Measurements from ENCODE around the gene CBLN4.

Gene CBLN4

DNA sequence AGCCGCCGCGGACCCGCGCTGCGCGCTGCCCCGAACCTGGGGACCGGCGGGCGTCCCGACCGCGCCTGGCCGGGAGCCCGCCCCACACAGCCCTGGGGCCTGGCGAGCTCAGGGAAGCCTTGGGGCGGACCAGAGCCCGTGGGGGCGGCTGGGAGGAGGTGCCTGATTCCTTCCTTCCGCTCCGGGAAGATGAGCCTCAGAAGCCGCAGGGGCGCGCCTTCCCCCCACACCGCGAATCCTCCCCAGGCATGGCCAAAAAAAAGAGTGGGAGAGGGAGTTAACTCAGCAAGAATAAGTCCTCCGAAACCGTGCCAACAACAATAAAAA lies at the start of gene CBLN4:
TSS of gene CBLN4 (minus strand) at position 131 of the 327 bp plus-strand sequence. CDS start 1,348 bp downstream, outside the sequence.
- DNase-seq (ENCODE audit: low spot score), result no peak

DNA sequence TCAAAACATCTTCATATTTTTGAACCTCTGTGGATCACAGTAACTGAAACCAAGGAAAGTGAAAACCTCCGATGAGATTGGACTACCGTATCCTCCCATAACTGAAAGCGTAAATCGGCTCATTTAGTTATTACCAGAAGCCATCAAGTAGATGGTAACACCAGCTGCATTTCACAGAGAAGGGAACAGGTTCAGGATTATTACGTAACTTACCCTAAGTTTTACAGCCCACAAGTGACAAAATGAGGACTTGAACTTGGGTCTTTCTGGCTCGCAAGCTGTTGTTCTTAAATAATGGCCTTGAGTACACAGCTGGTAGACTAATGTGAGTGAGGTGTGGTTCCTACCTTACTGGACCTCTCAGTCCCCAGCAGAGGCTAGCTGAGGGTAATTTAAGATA lies 37.9 kb upstream of the CBLN4 start:
- no peak for DNase-seq (ENCODE audit: low spot score)

DNA sequence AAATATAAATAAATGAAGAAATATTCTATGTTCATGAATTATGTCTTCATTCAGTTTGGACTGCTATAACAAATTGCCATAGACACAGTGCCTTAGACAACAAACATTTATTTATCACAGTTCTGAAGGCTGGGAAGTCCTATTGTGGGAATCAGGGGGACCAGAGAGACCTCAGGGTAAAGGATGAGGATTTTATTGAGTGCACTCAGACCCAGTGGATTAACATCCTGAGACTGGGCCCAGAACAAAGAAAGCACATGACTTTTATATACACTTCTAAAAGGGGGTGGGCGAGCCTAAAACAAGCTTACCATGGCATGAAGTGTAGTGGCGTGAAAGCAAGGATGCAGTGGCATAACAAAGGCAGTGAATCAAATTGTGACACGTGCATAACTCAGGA lies 26.9 kb upstream of the CBLN4 start:
- no peak for DNase-seq (ENCODE audit: low spot score)

DNA sequence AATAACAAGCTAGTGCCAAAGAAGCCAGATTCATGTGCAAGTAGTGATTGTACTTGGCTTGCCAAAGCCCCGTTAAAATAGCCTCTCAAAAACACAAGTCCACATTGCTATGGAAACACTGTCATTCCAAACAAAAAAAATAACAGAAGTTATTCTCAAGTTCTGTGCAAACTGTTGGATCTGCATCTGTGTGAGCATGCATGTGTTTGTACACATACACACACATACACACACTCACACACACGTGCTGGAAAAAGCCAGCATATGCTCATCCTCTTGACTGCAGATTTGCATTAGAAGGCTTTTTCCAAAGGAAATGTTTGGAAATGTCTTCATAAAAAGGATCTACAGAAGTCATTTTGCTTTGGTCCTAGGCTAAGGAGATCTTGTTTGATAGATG lies 13.4 kb upstream of the CBLN4 start:
- no peak for DNase-seq (ENCODE audit: low spot score)

DNA sequence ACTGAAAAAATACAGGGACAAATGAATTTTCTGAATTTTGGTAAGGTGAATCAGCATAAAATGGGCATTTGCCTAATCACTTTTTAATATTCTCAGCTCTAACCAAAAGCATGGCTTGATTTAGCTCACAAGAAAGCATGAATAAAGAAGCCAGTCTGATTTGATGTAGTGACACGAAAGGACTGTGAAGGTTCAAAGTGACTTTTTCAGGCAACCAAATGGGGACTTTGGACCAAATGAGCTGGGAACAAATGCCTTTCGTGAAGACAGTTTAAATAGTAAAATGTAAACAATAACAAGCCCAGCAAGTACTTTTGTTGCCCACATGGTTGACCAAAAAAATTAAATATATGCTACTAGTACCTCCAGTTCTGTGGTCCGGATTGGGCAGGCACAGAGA lies 12.9 kb upstream of the CBLN4 start:
- no peak for DNase-seq (ENCODE audit: low spot score)

DNA sequence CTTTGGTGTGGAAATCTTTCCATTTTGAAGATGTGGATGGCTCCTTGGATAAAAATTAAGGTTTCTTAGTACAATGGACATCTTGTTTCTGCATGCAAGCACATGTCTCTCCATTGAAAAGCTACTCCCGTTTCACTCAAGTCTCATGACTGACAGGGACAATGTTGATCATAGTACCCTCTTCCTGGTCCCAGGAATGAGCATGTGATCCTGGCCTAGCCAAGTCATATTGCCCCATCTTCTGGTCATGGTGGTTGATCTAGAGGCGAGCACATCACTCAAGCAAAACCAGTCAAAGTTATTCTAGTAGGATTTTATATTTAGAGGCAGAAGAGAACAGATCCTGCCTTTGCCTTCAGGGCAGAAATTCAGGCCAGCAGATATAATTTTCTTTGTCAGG lies 12.2 kb upstream of the CBLN4 start:
- no peak for DNase-seq (ENCODE audit: low spot score)

DNA sequence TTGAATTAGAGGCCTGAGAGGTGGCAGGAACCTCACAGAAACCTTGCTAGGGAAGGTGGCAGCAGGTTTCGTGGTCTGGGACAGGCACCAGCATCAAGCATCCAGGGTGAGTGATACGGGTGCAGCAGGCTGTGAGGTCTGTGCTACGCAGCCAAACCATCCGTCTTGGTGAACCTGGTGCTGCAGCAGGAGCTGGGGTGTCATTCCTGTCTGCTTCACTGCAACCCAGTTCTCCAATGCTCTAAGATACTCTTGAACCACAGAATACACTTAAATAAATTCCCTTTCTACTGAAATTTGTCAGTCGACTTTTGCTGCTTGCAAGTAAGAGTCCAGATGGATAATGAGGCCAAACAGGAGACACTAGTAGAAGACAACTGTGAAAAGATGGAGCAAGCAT lies 9.7 kb upstream of the CBLN4 start:
- no peak for DNase-seq (ENCODE audit: low spot score)

DNA sequence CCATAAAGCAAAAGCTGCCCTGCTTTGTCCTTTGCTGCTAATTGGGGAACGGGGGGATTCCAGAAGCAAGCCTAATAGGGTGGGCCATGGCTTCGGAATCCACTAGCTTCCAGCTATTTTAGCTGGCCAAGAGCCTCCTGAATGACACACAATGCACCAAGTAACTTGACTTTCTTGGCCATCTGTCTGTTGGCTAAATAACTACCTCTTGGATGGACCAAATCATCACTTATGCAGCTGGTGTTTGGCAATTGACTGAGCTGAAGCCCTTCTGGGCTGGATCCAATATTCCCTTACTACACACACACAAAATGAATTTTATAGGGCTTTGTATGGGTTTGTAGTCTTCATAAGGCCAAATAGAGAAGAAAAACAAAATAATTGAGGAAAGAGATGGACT lies 8.8 kb upstream of the CBLN4 start:
- DNase-seq (ENCODE audit: low spot score), result no peak

DNA sequence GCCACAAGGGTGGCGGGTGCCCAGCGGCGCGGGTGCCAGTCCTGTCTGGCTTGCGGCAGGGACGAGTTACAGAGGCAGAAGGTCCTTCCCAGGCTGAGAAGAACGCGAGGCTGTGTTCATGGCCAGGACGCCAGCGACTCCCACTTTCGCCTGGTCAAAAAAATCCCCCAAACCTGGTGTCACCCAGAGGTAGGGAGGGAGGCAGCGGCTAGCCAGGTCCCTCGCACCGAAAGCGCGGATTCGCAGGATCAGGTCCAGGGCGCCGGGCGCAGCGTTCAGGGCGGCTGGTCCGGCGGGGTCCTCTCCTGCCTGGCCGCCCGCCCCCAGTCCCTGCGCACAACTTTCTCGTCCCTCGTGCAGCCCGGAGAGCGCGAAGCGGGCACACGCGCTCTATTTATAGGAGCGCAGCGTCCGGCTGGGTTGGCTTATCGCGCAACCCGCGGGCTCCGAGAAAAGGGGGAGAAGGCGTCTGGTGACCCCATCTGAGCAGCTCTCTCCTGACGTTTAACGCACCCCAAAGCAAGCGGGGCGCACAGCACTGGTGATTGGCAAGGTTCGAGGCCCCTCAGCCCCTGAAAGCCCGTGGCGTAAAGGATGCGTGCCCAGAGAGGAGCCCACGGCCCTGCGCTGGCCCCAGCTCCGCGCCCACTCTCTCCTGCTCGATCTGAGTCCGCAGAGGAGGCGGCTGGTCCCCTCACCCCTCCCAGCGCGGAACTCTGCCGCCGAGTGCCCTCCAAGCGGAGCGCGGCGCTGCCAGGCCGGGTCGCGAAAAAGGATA lies 519 bp downstream of the CBLN4 start:
- DNase-seq (ENCODE audit: low spot score), result no peak

DNA sequence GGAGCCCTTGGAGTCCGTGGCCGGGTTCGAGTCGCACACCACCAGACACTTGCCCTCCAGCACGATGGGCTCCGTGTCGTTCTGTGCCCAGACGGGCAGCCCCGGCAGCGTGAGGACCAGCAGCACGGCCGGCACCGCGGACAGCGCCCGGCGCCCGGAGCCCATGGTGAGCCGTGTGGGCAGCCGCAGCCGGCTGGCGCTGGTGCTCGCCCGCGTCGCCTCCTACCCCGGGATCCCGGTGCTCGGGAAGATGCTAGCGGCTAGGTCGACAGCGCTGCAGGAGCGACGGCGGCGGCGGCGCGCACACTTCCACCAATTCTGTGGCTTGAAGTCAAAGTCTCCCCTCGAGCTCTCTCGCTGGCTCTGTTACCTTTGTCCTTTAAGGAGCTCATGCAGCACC lies 1.3 kb downstream of the CBLN4 start:
- DNase-seq (ENCODE audit: low spot score), result no peak

DNA sequence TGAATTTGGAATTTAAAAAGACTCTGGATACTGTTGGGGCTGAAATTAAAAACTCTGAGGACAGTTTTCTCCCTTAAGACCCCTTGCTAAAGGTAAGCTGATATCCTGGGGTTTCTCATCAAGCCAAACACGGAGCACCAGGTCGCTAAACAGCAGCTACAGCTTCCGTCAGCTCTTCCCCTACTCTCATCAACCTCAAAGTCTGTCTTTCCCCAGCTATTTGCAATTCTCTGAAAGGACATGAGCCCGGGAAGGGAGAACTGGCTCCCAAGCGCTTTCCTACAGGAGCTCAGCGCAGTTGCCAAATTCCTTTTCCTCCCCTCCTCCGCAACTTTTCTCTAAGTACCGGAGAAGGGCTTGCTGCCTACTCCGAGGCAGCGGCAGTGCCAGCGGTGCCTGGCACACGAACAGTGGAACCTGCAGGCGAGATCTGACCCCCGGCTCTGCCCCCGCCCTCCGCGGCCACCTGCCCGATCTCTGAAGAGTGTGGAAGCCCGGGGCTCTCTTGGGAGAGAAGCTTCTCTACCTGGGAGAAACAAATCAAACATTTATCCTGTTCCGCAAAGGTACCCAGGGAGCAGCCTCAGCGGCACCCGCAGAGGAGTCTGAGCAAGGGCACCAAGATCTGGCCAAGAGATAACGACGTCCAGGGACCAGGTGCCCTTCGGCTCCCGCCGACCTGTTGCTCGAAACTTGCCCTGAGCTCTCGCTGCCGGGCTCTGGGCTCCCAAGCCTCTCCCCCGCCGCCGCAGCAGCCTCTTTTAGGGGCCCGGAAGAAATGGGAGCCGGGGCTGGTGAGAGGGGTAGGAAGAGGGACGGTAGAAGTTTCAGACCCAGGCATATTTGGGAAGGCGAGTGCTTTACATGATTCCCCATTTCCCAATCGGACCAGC lies 2.2 kb downstream of the CBLN4 start:
- no peak for DNase-seq (ENCODE audit: low spot score)

DNA sequence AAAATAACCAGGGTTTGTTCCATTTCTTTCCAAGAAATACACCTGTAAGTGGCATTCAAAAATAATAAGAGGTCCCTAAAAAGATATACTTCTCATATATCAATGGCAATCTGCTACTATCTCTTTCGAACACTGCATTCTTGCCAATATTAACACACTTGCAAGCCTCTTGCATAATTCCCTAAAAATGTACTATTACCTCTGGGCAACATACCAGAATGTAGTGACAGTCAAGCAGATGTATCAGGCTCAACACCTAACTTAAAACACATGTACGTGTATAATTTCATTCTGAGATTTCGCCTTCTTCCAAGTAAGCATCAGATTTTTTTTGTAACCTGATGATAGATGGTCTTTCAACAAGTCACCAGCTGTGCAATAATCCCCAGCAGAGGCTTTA lies 3.4 kb downstream of the CBLN4 start:
- no peak for DNase-seq (ENCODE audit: low spot score)

DNA sequence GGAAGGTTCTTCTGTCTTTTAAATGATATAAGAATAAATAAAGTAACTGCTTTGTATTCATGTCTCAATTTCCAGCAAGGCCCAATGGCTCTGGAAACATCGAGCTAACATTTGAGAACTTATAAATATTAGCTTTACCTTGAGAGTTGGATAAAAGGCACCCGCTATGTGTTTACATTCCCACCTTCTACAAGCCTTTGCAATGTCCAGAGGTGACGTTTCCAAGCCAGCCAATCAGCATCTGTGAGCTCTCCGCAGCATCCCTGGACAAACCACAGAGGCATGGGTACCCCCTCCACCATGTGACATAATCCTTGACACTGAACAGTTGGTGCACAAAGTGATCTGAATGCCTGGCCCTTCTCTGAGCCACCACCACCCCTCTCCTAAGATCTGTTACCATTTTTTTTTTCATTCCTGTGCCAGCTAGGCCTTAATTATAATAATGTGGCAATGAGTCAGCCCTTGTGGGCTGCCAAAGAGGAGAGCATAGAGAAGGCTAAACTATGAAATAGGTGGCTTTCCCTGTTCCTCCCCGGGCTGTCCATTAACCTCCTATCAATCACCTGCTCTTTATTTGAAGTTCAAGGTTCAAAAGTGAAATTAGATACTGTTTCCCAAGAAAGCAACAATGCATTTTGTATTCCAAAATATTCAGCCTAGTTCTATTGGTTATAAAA lies 4.1 kb downstream of the CBLN4 start:
- peak; percentile 66 for DNase-seq (ENCODE audit: low spot score)

DNA sequence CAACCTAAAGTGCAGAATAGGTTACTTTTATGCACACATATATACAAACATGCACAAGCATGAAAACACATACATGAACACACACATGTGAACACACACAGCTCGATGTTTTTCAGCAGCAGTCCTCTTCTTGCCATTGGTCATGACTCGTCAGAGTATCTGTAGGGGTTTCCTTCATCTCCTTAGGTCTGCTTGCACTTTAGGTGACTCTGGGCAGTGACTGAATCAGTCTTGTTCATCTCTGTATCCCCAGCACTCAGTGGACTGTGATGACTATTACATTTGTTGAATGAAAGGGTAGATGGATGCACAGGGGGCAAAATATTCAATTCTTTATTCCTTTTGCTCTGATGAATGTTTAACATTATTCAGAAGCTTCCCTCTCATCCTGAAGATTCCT lies 26.8 kb downstream of the CBLN4 start:
- DNase-seq (ENCODE audit: low spot score), result no peak

DNA sequence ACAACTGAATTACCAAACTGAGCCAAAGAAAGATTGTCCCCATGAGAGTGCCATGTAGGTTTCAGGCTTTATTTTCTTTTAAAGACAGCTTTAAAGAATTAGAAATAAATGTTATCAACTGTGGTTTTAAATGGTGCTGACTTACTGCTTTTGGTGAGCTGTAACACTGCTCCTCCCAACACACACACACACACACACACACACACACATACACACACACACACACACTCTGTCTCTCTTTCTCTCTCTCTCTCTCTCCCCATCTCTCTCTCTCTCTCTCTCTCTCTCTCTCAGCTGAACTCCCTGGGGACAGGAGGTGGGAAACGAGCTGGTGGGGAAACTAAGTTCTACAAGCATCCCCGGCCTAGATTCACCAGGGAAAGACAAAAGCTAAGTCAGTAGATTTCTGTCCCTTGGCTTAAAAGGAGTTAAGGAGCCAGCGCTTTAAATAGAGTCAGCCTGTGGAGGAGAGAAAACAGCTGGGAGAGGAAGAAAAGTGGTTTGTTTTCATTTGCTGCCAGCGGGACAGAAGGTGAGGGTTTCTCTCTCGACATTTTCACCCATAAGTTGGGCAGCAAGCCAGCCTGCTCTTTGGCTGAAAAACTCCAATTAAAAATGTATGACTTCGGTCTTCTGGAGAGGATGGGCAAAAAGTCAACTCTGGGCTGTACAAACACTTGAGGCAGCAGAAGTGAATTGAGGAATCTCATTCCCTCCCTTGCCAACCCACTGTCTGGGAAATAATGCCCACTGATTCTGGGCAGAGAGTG lies 27.4 kb downstream of the CBLN4 start:
- no peak for DNase-seq (ENCODE audit: low spot score)

DNA sequence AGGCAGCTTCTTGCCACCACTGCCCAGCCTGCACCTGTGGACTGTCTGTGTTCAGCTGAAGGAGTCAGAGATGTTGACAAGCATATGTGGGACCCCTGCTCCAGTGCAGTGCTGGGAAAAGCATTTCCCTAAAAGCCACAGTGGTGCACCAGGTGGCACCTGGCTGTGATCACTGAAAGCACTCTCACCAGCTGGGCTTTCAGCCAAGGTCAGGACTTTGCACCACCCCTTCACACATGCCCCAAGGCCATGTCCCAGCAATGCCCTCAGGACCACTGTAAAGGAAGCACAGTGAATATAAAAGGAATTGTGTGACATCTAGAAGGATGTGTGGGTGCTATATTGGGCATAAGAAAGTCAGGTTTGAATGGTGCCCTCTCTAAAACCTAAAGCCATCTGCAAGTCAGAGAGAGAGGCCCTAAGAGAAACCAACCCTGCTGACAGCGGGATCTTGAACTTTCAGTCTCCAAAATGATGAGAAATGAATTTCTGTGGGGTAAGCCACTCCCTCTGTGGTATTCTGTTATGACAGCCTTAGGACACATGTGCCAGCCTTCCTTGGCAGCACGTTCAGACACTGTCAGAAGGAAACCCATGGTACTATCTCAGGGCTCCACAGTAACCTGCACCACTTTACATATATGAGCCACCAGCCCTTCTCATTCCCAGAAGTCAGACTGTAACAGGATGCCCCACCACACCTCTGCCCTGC lies 30.7 kb downstream of the CBLN4 start:
- no peak for DNase-seq (ENCODE audit: low spot score)

DNA sequence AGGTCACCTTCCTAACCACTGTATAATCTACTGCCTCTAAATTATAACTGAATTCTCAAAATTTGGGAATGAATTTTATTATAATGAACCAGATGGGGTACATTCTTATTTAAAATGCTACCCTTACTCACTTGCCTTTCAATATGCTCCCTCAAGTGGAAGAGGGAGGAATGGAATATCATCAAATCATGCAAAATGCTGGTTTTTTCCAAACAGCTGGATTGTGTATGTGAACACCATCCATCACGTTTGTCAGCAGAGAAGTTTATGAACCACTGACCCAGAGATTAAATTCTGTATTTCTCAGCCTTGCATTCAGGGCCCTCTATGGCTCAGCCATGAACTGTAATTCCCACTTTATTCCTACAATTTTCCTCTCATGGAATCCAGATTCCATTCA lies 40.5 kb downstream of the CBLN4 start:
- no peak for DNase-seq (ENCODE audit: low spot score)

DNA sequence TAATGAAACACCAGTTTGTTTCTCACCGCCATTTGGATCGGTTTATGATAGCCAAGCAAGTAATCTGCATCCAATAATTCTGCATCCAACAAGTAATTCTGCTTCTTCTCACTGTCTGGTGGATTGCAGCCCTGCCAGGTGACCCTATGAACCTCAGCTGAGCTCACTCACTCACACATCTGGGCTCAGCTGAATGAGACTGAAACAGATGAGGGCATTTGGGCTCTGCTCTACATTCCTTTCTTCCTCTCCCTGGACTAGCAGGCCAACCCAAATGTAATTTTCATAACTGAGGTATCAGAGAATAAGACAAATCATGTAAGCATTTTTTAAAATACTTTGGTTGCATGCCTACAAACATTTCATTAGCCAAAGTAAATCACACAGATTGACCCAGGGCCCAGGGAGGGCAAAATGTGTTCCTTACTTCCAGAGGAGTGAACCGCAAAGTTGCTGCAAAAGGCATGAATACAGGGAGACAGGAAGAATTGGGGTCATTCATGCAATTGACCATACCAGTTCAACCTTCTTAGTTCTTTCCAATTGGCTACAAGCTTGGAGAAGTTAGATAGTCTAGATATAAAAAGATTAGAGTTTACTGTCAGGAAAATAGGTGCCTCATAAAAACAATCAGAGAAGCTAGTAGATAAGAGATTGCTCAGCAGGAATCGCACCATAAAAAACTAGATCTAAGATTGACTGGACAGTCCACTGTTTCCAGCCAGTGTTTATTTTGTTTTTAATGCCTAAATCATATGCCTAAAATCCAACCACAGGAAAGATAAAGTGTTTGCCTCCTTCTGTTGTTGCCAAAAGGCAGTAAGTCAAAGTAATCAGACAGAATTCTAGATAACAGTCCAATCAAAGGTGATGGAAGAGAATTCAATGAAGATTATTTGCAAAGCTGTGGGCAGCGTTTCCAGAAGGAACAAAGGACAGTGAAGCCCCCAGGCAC lies 43.7 kb downstream of the CBLN4 start:
- no peak for DNase-seq (ENCODE audit: low spot score)

DNA sequence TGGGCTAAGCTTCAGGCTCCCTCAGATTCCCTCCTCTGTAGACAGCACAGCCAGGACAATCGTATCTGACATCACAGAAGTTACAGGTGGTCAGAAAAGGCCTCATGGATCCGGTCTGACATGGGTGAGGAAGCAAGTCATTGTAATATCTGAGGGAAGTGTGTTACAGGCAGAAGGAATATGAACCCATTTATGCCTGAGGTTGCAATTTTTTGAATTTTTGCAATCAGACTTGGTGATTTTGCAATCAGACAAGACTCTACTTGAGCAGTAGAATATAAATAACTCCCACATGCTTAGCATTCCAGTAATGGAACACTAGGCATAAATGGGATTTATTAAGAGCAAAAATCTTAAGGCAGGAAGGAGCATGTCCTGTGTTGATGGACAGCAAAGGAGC lies 52.1 kb downstream of the CBLN4 start:
- no peak for DNase-seq (ENCODE audit: low spot score)

DNA sequence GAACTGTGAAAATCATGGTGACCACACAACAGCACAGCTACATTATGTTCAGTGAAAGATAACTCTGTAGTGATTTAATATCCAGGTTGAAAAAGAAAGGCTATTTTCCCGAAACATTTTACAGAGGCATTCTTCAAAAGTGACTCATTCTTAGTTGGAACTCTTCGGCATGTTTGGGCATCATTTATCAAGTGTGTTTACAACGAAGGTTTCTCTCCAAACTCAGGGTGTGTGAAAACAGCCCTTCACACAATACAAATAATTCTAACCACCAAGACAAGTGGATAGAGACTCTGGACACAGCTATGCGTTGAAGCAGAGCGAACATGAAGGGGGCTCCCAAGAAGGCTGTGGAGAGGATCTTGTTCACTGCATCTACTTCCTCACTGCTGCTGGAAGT lies 57.6 kb downstream of the CBLN4 start:
- DNase-seq (ENCODE audit: low spot score), result no peak

All from SW480 (cell line).